H1 (cell line): ENCODE data around the gene PEAK3. TPM values are rescaled to one million over a fixed set of nuclear protein-coding genes. Genes with fewer than 3 reads are reported as not detected.

Experiments used
- CTCF ChIA-PET: fragments of 300-600 bp; sonication (Branson Sonifier 250); formaldehyde crosslinking; loops from one replicate; lab custom pipeline; 2021; ENCODE audit not compliant: partially characterized antibody; lab: Charles Lee
- POLR2A ChIA-PET: fragments of 300-600 bp; sonication (Branson Sonifier 250); formaldehyde crosslinking; loops from one replicate; lab custom pipeline; 2021; ENCODE audit warnings: inconsistent platforms; ENCODE audit not compliant: partially characterized antibody; lab: Charles Lee
- DNase-seq, 2 experiments: peaks; one replicate each; pipeline versions ENCODE4 v3.0.0 to v3.0.0-alpha.2; 2010 to 2022; ENCODE audit warnings: low spot score in 2 of 2, low read depth in 1 of 2, mixed read lengths in 1 of 2
- FAIRE-seq: peaks from 2 replicates; lab custom pipeline; 2011; peaks lifted over from hg19 to GRCh38; lab: Jason Lieb, UNC
- H2AFZ ChIP-seq: 2 replicates; pipeline ENCODE4 v1.8.1; 2012; ENCODE audit warnings: low read length, inconsistent platforms
- H2AK5ac ChIP-seq: 2 replicates; pipeline ENCODE4 v1.6.1; 2013; ENCODE audit warnings: low read depth, low read length
- H2BK120ac ChIP-seq: replicated peaks from 2 replicates; pipeline ENCODE3; 2013; ENCODE audit warnings: low read depth, low read length, inconsistent platforms
- H2BK12ac ChIP-seq: 2 replicates; pipeline ENCODE4 v1.6.1; 2013; ENCODE audit warnings: low read depth, low read length
- H2BK15ac ChIP-seq: 2 replicates; pipeline ENCODE4 v1.6.1; 2013; ENCODE audit warnings: low read length
- H2BK20ac ChIP-seq: 2 replicates; pipeline ENCODE4 v1.6.1; 2013; ENCODE audit warnings: low read length
- H2BK5ac ChIP-seq: 2 replicates; pipeline ENCODE4 v1.6.1; 2013; ENCODE audit warnings: low read depth, low read length
- H3K14ac ChIP-seq: 2 replicates; pipeline ENCODE4 v1.6.1; 2013; ENCODE audit warnings: inconsistent platforms; ENCODE audit not compliant: insufficient read length
- H3K18ac ChIP-seq: 2 replicates; pipeline ENCODE4 v1.6.1; 2013; ENCODE audit warnings: low read length; ENCODE audit errors: extremely low read depth
- H3K23ac ChIP-seq: 2 replicates; pipeline ENCODE4 v1.6.1; 2013; ENCODE audit warnings: inconsistent platforms; ENCODE audit not compliant: insufficient read length
- H3K23me2 ChIP-seq: 2 replicates; pipeline ENCODE4 v1.6.1; 2013; ENCODE audit warnings: low read depth, low read length
- H3K27ac ChIP-seq: 2 replicates; pipeline ENCODE4 v1.6.1; 2011; ENCODE audit warnings: low read depth, low read length, inconsistent platforms
- H3K27me3 ChIP-seq, 4 experiments: replicated peaks in 1 of 4; 1 replicate in 1 of 4; 2 replicates in 3 of 4; pipeline versions ENCODE4 v1.6.1 to v1.8.1; 2011 to 2013; ENCODE audit warnings: low read length in 3 of 4, mild to moderate bottlenecking in 3 of 4, inconsistent platforms in 2 of 4, mixed read lengths in 2 of 4, moderate library complexity in 1 of 4; ENCODE audit not compliant: control insufficient read depth in 3 of 4, insufficient read depth in 3 of 4; ENCODE audit errors: extremely low read depth in 1 of 4
- H3K36me3 ChIP-seq, 4 experiments: 2 replicates each; pipeline versions ENCODE4 v1.6.1 to v1.8.1; 2011 to 2013; ENCODE audit warnings: mild to moderate bottlenecking in 4 of 4, low read length in 3 of 4, moderate library complexity in 2 of 4, control low read depth in 1 of 4, inconsistent platforms in 1 of 4; ENCODE audit not compliant: insufficient read depth in 4 of 4, control insufficient read depth in 2 of 4
- H3K4ac ChIP-seq: replicated peaks from 2 replicates; pipeline ENCODE3; 2013; ENCODE audit warnings: low read length, low read depth, mixed read lengths, inconsistent platforms; ENCODE audit not compliant: insufficient read length
- H3K4me1 ChIP-seq, 4 experiments: replicated peaks in 1 of 4; 1 replicate in 1 of 4; 2 replicates in 3 of 4; pipeline versions ENCODE4 v1.6.1 to v1.8.1; 2011 to 2013; ENCODE audit warnings: low read length in 3 of 4, inconsistent platforms in 2 of 4, mixed read lengths in 1 of 4; ENCODE audit not compliant: insufficient read depth in 4 of 4, control insufficient read depth in 3 of 4
- H3K4me2 ChIP-seq, 2 experiments: 2 replicates each; pipeline versions ENCODE4 v1.6.1 to v1.8.1; 2011 to 2013; ENCODE audit warnings: low read depth in 2 of 2, low read length in 2 of 2, control low read depth in 1 of 2, inconsistent platforms in 1 of 2, mild to moderate bottlenecking in 1 of 2; ENCODE audit not compliant: insufficient read depth in 1 of 2
- H3K4me3 ChIP-seq, 4 experiments: fragments of 200-600, 300-600 bp in 1 of 4; sonication (generic), shearing (Covaris generic), sonication (Bioruptor Twin) in 1 of 4; 2 replicates each; pipeline versions ENCODE4 v1.5.1 to v1.8.1; 2011 to 2016; ENCODE audit warnings: low read length in 4 of 4, low read depth in 3 of 4, control low read depth in 2 of 4, inconsistent platforms in 2 of 4, mild to moderate bottlenecking in 2 of 4, mixed read lengths in 1 of 4, moderate library complexity in 1 of 4; ENCODE audit not compliant: insufficient read depth in 2 of 4; ENCODE audit errors: extremely low read depth in 1 of 4
- H3K56ac ChIP-seq: replicated peaks from 2 replicates; pipeline ENCODE3; 2013; ENCODE audit warnings: low read depth, mild to moderate bottlenecking, mixed read lengths, low read length, inconsistent platforms; ENCODE audit not compliant: insufficient read length
- H3K79me1 ChIP-seq: 2 replicates; pipeline ENCODE4 v1.6.1; 2013; ENCODE audit warnings: low read depth, low read length, control low read depth
- H3K79me2 ChIP-seq, 2 experiments: 2 replicates each; pipeline versions ENCODE4 v1.6.1 to v1.8.1; 2012 to 2013; ENCODE audit warnings: low read length in 2 of 2, mild to moderate bottlenecking in 2 of 2, inconsistent platforms in 1 of 2; ENCODE audit not compliant: insufficient read depth in 2 of 2, control insufficient read depth in 1 of 2
- H3K9ac ChIP-seq, 4 experiments: replicated peaks in 1 of 4; 1 replicate in 1 of 4; 2 replicates in 3 of 4; pipeline versions ENCODE4 v1.6.1 to v1.8.1; 2011 to 2013; ENCODE audit warnings: low read depth in 3 of 4, low read length in 3 of 4, control low read depth in 2 of 4, mild to moderate bottlenecking in 2 of 4, moderate library complexity in 2 of 4, inconsistent platforms in 1 of 4; ENCODE audit errors: extremely low read depth in 1 of 4
- H3K9me3 ChIP-seq, 2 experiments: 2 replicates each; pipeline versions ENCODE4 v1.6.1 to v1.8.1; 2012 to 2013; ENCODE audit warnings: mild to moderate bottlenecking in 2 of 2, moderate library complexity in 2 of 2, control low read depth in 1 of 2, inconsistent platforms in 1 of 2, low read depth in 1 of 2, low read length in 1 of 2, mixed read lengths in 1 of 2; ENCODE audit not compliant: insufficient read depth in 2 of 2
- H4K20me1 ChIP-seq, 2 experiments: replicated peaks in 1 of 2; 2 replicates each; pipeline versions ENCODE3 to v1.8.1; 2011 to 2013; ENCODE audit warnings: inconsistent platforms in 2 of 2, low read length in 2 of 2, mild to moderate bottlenecking in 1 of 2; ENCODE audit not compliant: insufficient read depth in 2 of 2, control insufficient read depth in 1 of 2
- H4K5ac ChIP-seq: 2 replicates; pipeline ENCODE4 v1.6.1; 2013; ENCODE audit warnings: low read length, low read depth, mixed read lengths, inconsistent platforms; ENCODE audit not compliant: insufficient read length
- H4K8ac ChIP-seq: 2 replicates; pipeline ENCODE4 v1.8.0; 2013; ENCODE audit warnings: mild to moderate bottlenecking, moderate library complexity, low read length, inconsistent platforms; ENCODE audit not compliant: insufficient read depth; ENCODE audit errors: extremely low read depth
- H4K91ac ChIP-seq: replicated peaks from 2 replicates; pipeline ENCODE3; 2013; ENCODE audit warnings: low read length, mixed read lengths, inconsistent platforms; ENCODE audit not compliant: insufficient read length
- CBX8 ChIP-seq: fragments of 300-800, 300-1000 bp; sonication (generic); IDR thresholded peaks from 2 replicates; pipeline ENCODE4 v1.7.1; 2016; ENCODE audit warnings: low read depth, low read length, borderline replicate concordance
- CEBPB ChIP-seq: IDR thresholded peaks from 2 replicates; pipeline ENCODE4 v1.6.1; 2012; ENCODE audit warnings: low read depth, low read length
- EGR1 ChIP-seq: IDR thresholded peaks from 2 replicates; pipeline ENCODE4 v1.6.1; 2011; ENCODE audit warnings: low read depth, low read length, borderline replicate concordance
- GTF2F1 ChIP-seq: IDR thresholded peaks from 2 replicates; pipeline ENCODE4 v1.6.1; 2012; ENCODE audit warnings: low read depth, low read length, improper control_type of control experiment, borderline replicate concordance
- JUND ChIP-seq: IDR thresholded peaks from 2 replicates; pipeline ENCODE4 v1.6.1; 2011; ENCODE audit warnings: mild to moderate bottlenecking, improper control_type of control experiment, low read length
- POU5F1 ChIP-seq: IDR thresholded peaks from 2 replicates; pipeline ENCODE4 v1.6.1; 2011; ENCODE audit warnings: low read depth, mild to moderate bottlenecking, low read length, moderate library complexity
- RAD21 ChIP-seq, 2 experiments: IDR thresholded peaks in 1 of 2; conservative IDR thresholded peaks in 1 of 2; 2 replicates each; pipeline ENCODE4 v1.6.1; 2011; ENCODE audit warnings: low read depth in 2 of 2, low read length in 2 of 2, improper control_type of control experiment in 1 of 2, inconsistent platforms in 1 of 2, mild to moderate bottlenecking in 1 of 2, moderate library complexity in 1 of 2
- SAP30 ChIP-seq: fragments of 300-600 bp; sonication (generic); IDR thresholded peaks from 2 replicates; pipeline ENCODE4 v1.7.1; 2012; ENCODE audit warnings: low read length, moderate library complexity, mild to moderate bottlenecking, inconsistent platforms; ENCODE audit not compliant: insufficient read depth, insufficient replicate concordance
- SP1 ChIP-seq: IDR thresholded peaks from 2 replicates; pipeline ENCODE4 v1.6.1; 2011; ENCODE audit warnings: low read depth, low read length
- SP2 ChIP-seq: IDR thresholded peaks from 2 replicates; pipeline ENCODE4 v1.6.1; 2012; ENCODE audit warnings: mild to moderate bottlenecking, low read length, inconsistent platforms
- SRF ChIP-seq: IDR thresholded peaks from 2 replicates; pipeline ENCODE4 v1.6.1; 2011; ENCODE audit warnings: mild to moderate bottlenecking, low read depth, low read length, moderate library complexity
- TCF12 ChIP-seq: IDR thresholded peaks from 2 replicates; pipeline ENCODE4 v1.6.1; 2011; ENCODE audit warnings: low read depth, mild to moderate bottlenecking, low read length
- TEAD4 ChIP-seq: IDR thresholded peaks from 2 replicates; pipeline ENCODE4 v1.6.1; 2012; ENCODE audit warnings: low read depth, low read length, inconsistent platforms, mixed read lengths
- ZNF274 ChIP-seq: IDR thresholded peaks from 2 replicates; pipeline ENCODE4 v1.7.0; 2012; ENCODE audit warnings: low read length, borderline replicate concordance; ENCODE audit errors: extremely low read depth
- WGBS, 2 experiments: shearing (Covaris generic) in 1 of 2; methylation state at CpG; one replicate each; pipeline versions ENCODE4 v1.1.6 to v1.1.7; 2013 to 2015; ENCODE audit warnings: low lambda C conversion rate in 2 of 2, mixed read lengths in 2 of 2, inconsistent platforms in 1 of 2, low coverage in 1 of 2, missing lambda C conversion rate in 1 of 2; ENCODE audit not compliant: insufficient replicate concordance in 2 of 2, insufficient coverage in 1 of 2, insufficient read length in 1 of 2; ENCODE audit errors: extremely low coverage in 1 of 2, missing lambda C conversion rate in 1 of 2; 5-methylcytosine and 5-hydroxymethylcytosine counted together
- polyA plus RNA-seq, 7 experiments: library from polyadenylated mRNA; depleted of rRNA in 3 of 7; stranded (reverse) in 5 of 7; unstranded in 2 of 7; fragments of >200 nt in 5 of 7; fragments of 200-250 nt in 2 of 7; gene quantifications; 1 replicate in 5 of 7; 2 replicates in 1 of 7; 4 replicates in 1 of 7; pipeline versions ENCODE4 v1.2.1 to v1.2.3, GENCODE V29; 2011 to 2013; ENCODE audit warnings: missing spikeins in 2 of 7, mixed read lengths in 2 of 7
- total RNA-seq: library from RNA; stranded (reverse); fragmentation: NEBNext Ultra II Directional; extraction: Animal tissue kit (Norgen Biotek cat#: 25700); gene quantifications from 2 replicates; pipeline ENCODE4 v1.2.1, GENCODE V29; 2021

PEAK3 gene
- total and polyA plus RNA-seq, 2 of the 8 experiments (the other 6 are each of a cell fraction or from before 2014, with no cell fraction given), result not detected

DNA sequence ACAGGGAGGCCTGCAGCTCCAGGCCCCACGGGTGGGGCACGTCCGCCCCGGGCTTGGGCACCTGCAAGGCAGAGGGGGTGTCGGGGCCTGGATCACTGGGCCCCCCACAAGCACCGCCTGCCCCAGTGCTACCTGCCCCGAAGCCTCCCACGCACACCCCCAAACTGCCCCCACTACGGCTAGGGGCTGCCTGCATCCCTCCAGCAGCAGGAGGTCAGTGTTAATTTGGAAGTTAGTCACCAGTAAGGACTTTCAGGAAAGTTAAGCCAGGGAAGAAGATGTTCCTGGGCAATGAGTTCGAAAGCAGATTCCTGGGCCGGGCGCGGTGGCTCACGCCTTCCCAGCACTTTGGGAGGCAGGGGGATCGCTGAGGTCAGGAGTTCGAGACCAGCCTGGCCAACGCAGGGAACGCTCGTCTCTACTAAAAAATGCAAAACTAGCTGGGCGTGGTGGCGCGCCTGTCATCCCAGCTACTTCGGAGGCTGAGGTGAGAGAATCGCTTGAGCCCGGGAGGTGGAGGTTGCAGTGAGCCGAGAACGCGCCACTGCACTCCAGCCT is 5.5 kb downstream of the PEAK3 start:
- Histone ChIP-seq H3K27me3 (no peaks in the 10 kb centered on the region), H4K91ac (no peak overlapping the region), H3K56ac (no peak overlapping the region), H2BK120ac (no peak overlapping the region), H3K4me1 (peaks cover 0 to 13% (median 5%) of the 10 kb centered on the region in 4 experiments; a peak in 5 of 7 replicates), H2BK12ac (no peak overlapping the region), H3K9me3 (no peaks in the 10 kb centered on the region), H3K23me2 (no peaks in the 10 kb centered on the region), H2BK5ac (no peak overlapping the region), H3K27ac (no peak overlapping the region), H2AFZ (no peak overlapping the region), H3K36me3 (peaks cover 3 to 18% (median 8%) of the 10 kb centered on the region in 4 experiments; a peak in 5 of 8 replicates), H3K79me1 (peaks cover 3% of the 10 kb centered on the region; the same call in 1 of the 2 replicates), H3K23ac (no peak overlapping the region), H3K4ac (no peak overlapping the region), H4K20me1 (peaks cover 14 to 17% of the 10 kb centered on the region in 2 experiments), H2BK20ac (no peak overlapping the region), H3K18ac (no peak overlapping the region), H2BK15ac (no peak overlapping the region), H3K79me2 (peaks cover 3 to 18% of the 10 kb centered on the region in 2 experiments; a peak in 3 of 4 replicates), H2AK5ac (no peak overlapping the region), H3K14ac (no peak overlapping the region), H3K4me2 (no peak overlapping the region), H4K8ac (no peak overlapping the region; the same call in 1 of the 2 replicates), H3K9ac (no peak overlapping the region), H4K5ac (no peak overlapping the region), H3K4me3 (no peak overlapping the region)
- ChIA-PET CTCF (interaction anchor here (0.6 to 6.2 kb wide), 18 partner anchors 9 to 257 kb away, joined by 3 to 106 read pairs (median 6); partner anchors contain the start of genes JSRP1 and PLEKHJ1), POLR2A (interaction anchor here (0.6 to 23.4 kb wide), 12 partner anchors 9 to 177 kb away, joined by 3 to 330 read pairs (median 4); partner anchors contain the start of genes AMH and JSRP1)
- FAIRE-seq (no peak), DNase-seq (no peak)
- 89% methylated on average over 28 of the region's 28 CpGs; no CpG with 5 or more reads in 1 of the 2 experiments for WGBS, 2 experiments
- TF ChIP-seq CEBPB (no peak), TCF12 (no peak), EGR1 (no peak), POU5F1 (no peak), SP2 (no peak), SRF (no peak), GTF2F1 (no peak), RAD21 (IDR thresholded peaks at IDR 0.05 in 1 of 2, conservative IDR thresholded peaks at IDR 0.05 in 1 of 2; ENCODE audit: low read depth in 2 of 2, low read length in 2 of 2) (no peak), SAP30 (no peak), TEAD4 (no peak), SP1 (no peak), JUND (no peak), ZNF274 (no peak), CBX8 (no peak)
